ENCODE data around the gene ODC1.

DNA sequence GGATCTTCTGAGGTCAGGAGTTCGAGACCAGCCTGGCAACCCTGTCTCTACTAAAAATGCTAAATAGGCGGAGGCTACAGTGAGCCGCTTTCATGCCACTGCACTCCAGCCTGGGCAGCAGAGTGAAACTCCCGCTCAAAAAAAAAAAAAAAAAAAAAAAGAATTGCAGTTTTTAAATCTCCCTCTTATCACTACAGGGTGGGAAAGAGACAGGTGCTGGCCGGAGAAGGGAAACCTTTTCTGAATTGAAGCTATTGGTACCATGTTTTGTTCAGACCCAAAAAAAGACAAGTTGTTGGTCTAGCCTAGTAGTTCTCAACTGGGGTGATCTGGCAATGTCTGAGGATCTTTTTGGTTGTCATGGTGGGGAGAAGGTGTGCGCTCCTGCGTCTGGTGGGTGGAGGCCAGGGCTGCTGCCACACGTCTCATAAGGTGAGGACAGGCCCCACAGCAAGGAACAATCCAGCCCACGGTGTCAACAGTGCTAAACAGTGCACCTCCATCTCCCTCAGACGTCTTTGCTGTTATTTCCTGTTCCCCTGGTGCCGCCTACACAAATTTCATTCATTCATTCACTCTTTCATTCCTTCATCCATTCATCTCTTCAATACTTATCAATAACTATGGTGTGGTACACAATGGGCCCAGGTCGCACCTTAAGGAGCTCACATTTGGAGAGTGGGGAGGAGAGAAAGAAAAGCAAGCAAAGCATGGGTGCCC lies 28.8 kb upstream of the ODC1 start:
- TF ChIP-seq CTCF (IDR thresholded peaks at IDR 0.05; ENCODE audit: insufficient read depth, low read depth, low read length) (no peak), EZH2 (IDR thresholded peaks at IDR 0.05; ENCODE audit: insufficient read depth, low read length) (no peak)

Measured in astrocyte (in vitro differentiated cells and primary cell).